Nephron progenitor cell (in vitro differentiated cells): Measurements from ENCODE around the gene OR6N2.

Experiments used
- DNase-seq: peaks from one replicate; pipeline ENCODE4 v3.0.0; 2021
- H3K27ac Mint-ChIP-seq: 2 replicates; pipeline ENCODE4 v1.8.0; 2021; ENCODE audit warnings: mild to moderate bottlenecking, moderate library complexity, mixed read lengths
- H3K27me3 Mint-ChIP-seq: 2 replicates; pipeline ENCODE4 v1.8.0; 2021; ENCODE audit warnings: mild to moderate bottlenecking, low read depth, mixed read lengths; ENCODE audit not compliant: poor library complexity
- H3K36me3 Mint-ChIP-seq: 2 replicates; pipeline ENCODE4 v1.8.0; 2021; ENCODE audit warnings: low read depth, mixed read lengths
- H3K4me1 Mint-ChIP-seq: 2 replicates; pipeline ENCODE4 v1.8.0; 2021; ENCODE audit warnings: mixed read lengths
- H3K4me3 Mint-ChIP-seq: 2 replicates; pipeline ENCODE4 v1.8.0; 2021; ENCODE audit warnings: mild to moderate bottlenecking, moderate library complexity, mixed read lengths
- H3K9me3 Mint-ChIP-seq: 2 replicates; pipeline ENCODE4 v1.8.0; 2021; ENCODE audit warnings: mild to moderate bottlenecking, moderate library complexity, mixed read lengths
- CTCF ChIP-seq: fragments of 200-600 bp; sonication (generic); IDR thresholded peaks from 2 replicates; pipeline ENCODE4 v1.5.0; 2021; ENCODE audit warnings: antibody characterized with exemption

The OR6N2 gene

GRCh38 chr1:158728510-158729225 lies 52.3 kb downstream of the OR6N2 start:
- H3K4me3 Mint-ChIP-seq: no peak overlapping the region
- TF ChIP-seq CTCF: no peak
- no peaks in the 10 kb centered on the region for H3K4me1 Mint-ChIP-seq
- DNase-seq: no peak
- H3K9me3 Mint-ChIP-seq: no peaks in the 10 kb centered on the region
- no peaks in the 10 kb centered on the region for H3K36me3 Mint-ChIP-seq
- no peak overlapping the region for H3K27ac Mint-ChIP-seq
- H3K27me3 Mint-ChIP-seq: no peaks in the 10 kb centered on the region

- DNase-seq: no peak
- H3K9me3 Mint-ChIP-seq: no peaks in the 10 kb centered on the region
- no peak overlapping the region for H3K4me3 Mint-ChIP-seq
- H3K36me3 Mint-ChIP-seq: no peaks in the 10 kb centered on the region
- no peak overlapping the region for H3K27ac Mint-ChIP-seq
- no peak for TF ChIP-seq CTCF
- H3K27me3 Mint-ChIP-seq: no peaks in the 10 kb centered on the region
- no peaks in the 10 kb centered on the region for H3K4me1 Mint-ChIP-seq
Observed at GRCh38 chr1:158724442-158724841, 56.6 kb downstream of the OR6N2 start.
